Fibroblast of pulmonary artery (primary cell): ENCODE results near the gene CHRNE.
A peak's percentile ranks its signal among the peaks of the same experiment; 100 is the strongest.
"Not testable (repeated sequence)": the region's sequence is repeated elsewhere in the genome, so short reads cannot be mapped to it uniquely, and the experiment has no call there.

ENCODE experiments used
- DNase-seq: peaks from one replicate; pipeline ENCODE4 v3.0.0-alpha.2; 2010; ENCODE audit warnings: low read depth
- H3K4me3 ChIP-seq: replicated peaks from 2 replicates; pipeline ENCODE4 v1.5.1; 2011; ENCODE audit warnings: low read depth, mild to moderate bottlenecking, control low read depth, low read length, moderate library complexity
- CTCF ChIP-seq: IDR thresholded peaks from 2 replicates; pipeline ENCODE4 v1.5.1; 2011; ENCODE audit warnings: mild to moderate bottlenecking, control low read depth, low read length, inconsistent platforms; ENCODE audit errors: missing control alignments

Gene CHRNE

GRCh38 chr17:4920351-4921048 lies 17.6 kb upstream of the CHRNE start:
- TF ChIP-seq CTCF: no peak
- no peak overlapping the region for H3K4me3 ChIP-seq
- DNase-seq: peak; percentile 69

DNA sequence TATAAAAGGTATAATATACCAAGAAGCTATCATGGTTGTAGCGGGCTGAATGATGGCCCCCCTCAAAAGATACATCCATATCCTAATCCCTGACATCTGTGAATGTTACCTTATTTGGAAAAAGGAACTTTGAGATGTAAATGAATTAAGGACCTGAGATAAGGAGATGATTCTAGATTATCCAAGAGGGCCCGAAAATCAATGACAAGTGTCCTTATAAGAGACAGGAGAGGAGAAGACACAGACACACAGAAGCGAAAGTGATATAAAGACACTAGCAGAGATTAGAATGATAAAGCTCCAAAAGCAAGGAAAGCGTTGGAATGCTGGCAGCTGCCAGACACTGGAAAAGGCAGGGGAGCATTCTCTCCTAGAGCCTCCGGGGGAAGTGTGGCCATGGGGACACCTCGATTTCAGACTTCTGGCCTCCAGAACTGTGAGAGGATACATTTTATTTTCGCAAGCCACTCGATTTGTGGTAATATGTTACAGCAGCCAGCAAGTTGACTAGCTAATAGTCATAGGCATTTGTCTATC lies 16.7 kb upstream of the CHRNE start:
- no peak overlapping the region for H3K4me3 ChIP-seq
- DNase-seq: no peak
- TF ChIP-seq CTCF: no peak

DNA sequence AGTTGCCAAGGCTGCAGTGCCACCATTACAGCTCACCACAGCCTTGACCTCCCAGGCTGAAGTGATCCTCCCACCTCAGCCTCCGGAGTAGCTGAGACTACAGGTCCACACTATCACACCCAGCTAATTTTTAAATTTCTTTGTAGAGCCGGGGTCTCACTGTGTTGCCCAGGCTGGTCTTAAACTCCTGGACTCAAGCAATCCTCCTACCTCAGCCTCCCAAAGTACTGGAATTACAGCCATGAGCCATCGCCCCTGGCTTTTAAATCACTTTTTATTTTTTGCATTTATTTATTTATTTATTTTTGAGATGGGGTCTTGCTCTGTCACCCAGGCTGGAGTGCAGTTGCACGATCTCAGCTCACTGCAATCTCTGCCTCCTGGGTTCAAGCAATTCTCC lies 11.7 kb upstream of the CHRNE start:
- H3K4me3 ChIP-seq, DNase-seq: not testable (repeated sequence)

- DNase-seq: peak; percentile 22
- TF ChIP-seq CTCF: no peak
- H3K4me3 ChIP-seq: no peak overlapping the region
These were observed 11.1 kb upstream of the CHRNE start for GRCh38 chr17:4913994-4914393.

GRCh38 chr17:4908711-4909496 lies 6.0 kb upstream of the CHRNE start:
- no peak overlapping the region for H3K4me3 ChIP-seq
- DNase-seq: peak; percentile 97
- peak; percentile 86 for TF ChIP-seq CTCF

GRCh38 chr17:4908301-4908700 lies 5.4 kb upstream of the CHRNE start:
- TF ChIP-seq CTCF: no peak
- H3K4me3 ChIP-seq: no peak overlapping the region
- DNase-seq: no peak

DNA sequence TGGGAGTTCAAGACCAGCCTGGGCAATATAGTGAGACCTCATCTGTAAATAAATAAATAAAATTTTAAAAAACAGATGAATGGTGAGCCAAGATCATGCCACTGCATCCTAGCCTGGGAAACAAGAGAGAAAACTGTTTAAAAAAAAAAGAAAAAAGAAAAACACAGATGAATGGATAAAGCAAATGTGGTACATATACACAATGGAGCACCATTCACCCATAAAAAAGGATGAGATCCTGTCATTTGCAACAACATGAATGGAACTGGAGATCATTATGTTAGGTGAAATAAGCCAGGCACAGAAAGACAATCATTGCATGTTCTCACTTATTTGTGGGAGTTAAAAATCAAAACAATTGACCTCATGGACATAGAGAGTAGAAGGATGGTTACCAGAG lies 3.7 kb upstream of the CHRNE start:
- H3K4me3 ChIP-seq, DNase-seq: not testable (repeated sequence)

GRCh38 chr17:4902540-4902939 lies 358 bp downstream of the CHRNE start:
- H3K4me3 ChIP-seq: no peak overlapping the region
- no peak for DNase-seq
- no peak for TF ChIP-seq CTCF
